Left kidney (tissue), 2 donors: Measurements from ENCODE around the gene TDRD7. TPM values are rescaled to one million over a fixed set of nuclear protein-coding genes. Genes with fewer than 3 reads are reported as not detected.
A peak's percentile ranks its signal among the peaks of the same experiment; 100 is the strongest.

Source experiments
- DNase-seq: peaks from one replicate; pipeline ENCODE4 v3.0.0-alpha.2; 2013
- polyA plus RNA-seq: library from polyadenylated mRNA; unstranded; fragments of 120-200 nt; gene quantifications from one replicate; pipeline ENCODE4 v1.2.1, GENCODE V29; 2013; ENCODE audit not compliant: insufficient read length

Gene TDRD7
- polyA plus RNA-seq, 1 donor, result 8.8 TPM

DNA sequence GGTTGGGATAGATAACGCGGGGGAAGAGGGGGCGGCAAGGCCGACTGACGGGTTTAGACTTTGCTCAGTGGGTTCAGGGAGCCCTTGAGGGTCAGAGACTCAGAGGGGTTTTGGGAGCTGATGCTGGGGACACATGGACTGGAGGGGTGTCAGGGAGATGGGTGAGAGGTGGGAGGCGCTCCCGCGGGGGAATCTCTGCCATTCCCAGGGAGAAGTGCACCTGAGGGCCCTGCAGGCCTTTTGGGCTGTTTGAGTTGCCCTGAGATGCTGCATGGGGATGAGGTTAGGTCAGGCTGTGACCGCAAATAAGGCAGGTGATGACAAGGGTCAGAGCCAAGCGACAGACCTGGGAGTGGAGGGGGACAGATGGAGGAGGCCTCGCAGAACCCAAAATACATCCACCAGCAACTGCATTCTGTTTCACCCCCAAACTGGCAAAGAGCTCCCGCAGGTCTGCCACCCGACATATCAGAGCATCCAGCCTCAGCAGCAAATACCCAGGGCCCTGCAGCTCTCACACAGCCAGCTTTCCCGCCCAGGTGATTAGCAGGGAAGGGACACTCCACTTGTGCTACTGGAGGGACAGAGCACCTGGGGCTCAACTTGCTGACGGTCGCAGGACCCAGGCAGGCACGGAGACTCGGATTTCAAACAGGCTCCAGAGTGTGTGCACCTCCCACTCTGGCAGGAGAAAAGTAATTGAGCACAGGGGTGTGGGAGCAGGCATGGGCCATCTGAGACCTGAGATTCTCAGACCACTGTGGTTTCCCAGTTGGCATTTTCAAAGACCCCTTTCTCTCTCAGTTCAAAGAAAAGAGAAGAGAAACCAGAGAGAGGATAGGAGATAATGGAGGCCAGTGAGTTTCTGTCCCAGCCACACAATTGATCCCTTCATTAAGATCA lies 116.0 kb downstream of the TDRD7 start:
- peak; percentile 34 for DNase-seq

DNA sequence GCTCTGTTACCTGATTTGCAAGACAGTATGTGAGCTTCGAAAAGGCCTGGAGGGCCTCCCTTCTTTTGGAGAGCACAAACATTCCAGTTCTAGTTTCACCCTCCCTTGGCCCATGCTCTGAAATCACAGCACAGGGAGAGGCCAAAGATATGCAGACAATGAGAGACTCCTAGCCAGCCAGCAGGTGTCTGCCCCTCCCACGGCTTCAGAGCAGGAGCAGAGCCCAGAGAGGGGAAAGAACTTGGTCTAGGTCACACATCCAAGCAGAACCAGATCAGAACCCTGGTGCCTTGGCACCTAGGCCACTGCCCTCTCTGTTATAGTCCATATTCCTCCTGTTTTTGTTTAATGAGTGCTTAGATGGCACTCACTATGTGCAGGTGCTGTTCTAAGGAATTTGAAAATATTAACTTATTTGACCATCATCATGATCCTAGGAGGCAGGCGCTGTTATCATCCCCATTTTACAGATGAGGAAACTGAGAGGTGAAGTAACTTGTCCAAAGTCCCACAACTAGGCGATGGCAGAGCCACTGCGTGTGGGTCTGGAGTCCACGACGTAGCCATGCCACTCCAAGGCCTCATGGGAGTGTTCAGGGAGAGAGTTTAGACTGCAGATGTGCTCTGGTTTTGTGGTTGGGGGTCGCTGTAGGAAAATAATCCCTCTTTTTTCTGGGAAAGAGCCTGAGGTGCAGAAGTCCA lies 116.8 kb downstream of the TDRD7 start:
- no peak for DNase-seq

DNA sequence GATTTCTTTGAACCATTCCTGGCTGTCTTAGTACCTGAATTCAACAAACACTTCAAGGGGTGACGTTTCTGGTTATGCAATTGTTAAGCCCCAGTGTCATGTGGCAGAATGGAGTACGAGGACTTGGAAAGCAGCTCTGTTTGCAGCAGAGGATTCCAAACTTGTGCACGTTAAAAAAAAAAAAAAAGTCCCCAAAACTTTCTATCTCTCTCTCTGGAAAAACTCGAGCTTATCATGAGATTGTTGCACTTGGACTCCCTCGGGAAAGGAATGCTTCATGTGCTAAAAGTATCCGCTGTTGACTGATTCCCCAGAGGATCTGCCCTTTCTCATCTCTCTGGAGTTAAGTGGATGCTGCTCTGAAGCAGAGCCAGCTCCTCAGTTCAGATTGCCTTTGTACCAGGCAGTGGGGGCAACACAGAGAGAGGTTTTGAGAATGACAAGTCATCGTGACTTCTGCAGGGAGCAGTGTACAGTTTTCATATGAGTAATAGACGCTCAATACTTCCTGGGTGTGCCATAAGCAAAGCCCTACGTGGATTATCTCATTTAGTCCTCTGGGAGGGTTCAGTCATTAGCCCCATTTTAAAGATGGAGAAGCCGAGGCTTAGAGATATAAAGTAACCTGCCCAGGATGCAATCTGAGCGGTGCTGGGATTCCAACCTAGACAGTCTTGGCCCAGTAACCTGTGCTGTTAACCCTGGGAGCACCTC lies 117.6 kb downstream of the TDRD7 start:
- DNase-seq, result no peak

DNA sequence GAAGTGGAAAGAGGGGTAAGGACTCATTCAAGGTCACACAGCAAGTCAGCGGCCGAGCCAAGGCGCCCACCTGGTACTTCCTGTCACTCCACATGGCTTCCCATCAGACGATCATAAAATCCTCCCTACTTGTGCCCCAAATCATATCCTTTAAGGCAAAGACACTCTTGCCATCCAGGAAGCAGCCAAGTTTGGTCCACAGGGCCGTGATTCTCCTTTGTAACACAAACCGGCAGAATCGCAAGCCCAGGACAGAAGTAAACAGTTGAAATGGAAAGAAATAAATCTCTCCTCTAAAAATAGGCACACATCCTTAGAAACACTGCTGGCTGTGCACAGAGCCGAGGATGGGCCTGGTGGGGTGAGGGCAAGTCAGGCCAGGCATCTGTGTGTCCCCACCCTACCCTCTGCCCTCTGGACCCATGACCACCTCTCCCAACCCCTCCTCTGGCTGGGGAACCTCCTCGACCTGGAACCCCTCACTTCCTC lies 120.0 kb downstream of the TDRD7 start:
- no peak for DNase-seq

DNA sequence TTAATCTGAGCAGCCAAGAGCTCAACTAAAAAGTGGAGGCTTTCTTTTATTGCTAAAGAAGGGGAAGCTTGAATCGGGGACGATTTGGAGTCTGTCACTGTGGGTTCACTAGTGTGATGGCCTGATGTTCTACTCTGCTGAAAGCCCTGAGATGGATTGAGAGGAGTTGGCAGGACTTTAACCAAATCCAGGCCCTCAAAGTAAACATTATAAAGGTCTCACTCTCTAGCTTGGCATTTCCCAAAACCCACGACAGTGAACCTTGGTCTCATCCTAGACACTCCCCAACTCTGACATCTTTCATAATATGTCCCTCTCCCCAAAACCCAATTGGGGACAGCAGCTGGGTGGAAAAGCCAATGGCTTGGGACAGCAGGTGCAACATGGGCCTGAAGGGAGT lies 122.3 kb downstream of the TDRD7 start:
- DNase-seq, result no peak

DNA sequence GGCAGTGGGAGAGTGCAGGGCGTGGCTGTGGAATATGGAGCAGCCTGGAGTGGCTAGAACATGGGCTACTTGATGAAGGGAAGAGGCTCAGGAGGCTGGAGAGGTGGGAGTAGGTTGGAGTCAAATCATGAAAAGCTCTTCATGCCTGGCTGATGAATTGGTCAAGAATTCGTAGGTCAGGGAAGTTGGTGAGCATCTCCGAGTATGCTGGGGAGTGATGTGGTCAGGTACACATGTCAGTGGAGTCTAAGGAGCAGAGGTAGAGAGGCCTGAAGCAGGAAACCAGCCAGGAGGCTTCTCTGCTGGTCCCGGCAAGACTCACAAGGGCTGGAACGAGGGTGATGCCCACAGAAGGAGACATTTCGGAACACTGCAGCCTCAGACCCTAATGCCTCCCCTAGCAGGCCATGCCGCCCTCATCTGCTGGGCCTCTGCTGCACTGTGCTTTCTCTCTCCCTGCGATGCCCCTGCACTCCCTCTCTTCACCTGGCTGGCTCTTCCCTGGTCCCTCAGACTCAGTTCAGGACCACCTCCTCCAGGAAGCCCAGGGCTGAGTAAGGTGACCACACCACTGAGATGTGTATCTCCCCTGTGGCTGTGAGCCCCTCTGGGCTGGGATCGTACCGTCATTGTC lies 123.2 kb downstream of the TDRD7 start:
- no peak for DNase-seq

DNA sequence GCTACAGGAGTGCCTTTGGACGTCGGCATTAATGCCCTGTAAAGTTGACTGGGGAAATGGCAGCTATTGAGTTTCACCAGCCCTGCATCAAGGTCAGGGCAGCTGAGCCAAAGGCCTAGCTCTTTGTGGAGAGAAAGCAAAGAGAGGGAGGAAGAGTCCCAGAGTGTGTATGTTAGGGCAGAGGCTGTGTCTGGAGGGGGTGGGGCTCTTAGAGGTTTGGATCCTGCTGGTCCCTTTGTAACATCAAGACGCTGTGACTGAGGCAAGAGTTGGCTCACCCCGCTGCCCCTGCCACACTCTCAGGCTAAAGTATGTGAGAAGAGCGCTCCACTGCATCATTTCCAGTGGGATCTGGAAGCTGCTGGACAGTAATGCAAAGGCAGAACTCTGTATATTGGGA lies 123.9 kb downstream of the TDRD7 start:
- no peak for DNase-seq

DNA sequence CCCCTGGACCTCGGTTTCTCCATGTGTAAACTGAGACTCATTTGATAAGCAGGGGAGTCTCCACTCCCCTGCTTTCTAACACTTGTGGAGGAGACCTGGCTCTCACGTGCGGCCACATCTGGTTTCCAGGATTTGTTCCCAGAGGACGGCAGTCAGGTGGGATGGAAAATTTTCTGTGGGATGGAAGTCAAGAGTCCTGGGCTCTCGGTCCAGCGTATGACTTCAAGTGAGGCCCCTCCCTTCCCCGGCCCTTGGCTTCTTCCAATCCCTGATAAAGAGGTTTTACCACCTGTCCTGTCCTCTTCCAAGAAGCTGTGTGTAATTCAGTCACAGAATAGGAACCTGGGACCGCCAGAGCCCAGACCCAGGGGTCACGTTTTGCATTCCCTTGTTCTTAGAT lies 124.6 kb downstream of the TDRD7 start:
- DNase-seq, result no peak

DNA sequence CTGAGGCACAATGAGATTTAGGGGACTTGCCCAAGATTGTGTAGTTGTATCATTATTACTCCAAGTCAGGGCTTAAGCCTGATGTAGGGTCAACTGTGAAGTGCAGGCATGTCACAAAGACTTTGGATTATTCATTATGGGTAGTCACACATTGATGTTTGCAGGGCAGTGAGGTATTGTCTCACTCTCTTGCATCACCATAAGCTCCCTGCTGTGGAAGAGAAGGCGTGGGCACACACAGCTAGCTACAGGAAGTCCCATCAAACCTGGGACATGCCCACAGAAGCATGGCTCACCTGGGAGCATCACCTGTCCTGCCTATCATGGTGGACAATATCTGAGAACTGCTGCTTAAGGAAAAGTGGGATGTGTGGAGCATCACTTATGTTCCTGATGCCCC lies 131.7 kb downstream of the TDRD7 start:
- DNase-seq, result no peak

DNA sequence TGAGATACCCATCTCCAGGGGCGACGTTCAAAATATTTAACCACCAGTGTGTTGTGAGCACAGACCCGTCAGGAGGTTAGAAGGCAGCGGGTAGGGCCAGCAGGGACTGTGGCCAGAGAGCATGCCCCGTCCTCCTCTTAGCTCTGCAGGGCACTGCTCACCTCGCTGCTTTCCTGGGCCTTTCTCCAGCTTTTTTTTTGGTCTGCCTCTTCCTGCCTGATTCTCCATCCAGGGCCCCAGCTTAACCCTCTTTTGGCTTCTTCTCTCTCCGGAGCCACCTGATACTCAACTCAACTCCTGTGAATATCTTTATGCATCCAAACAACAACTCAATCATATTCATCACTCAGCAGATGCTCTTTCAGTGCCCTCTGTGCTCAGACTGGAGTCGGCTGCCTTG lies 133.6 kb downstream of the TDRD7 start:
- DNase-seq, result no peak

Other genes starting within 250 kb of the TDRD7 start
- 30.0 TPM for gene CCDC180, start 104.4 kb upstream of the TDRD7 start, polyA plus RNA-seq
- gene TMOD1, start 89.6 kb downstream of the TDRD7 start, polyA plus RNA-seq, result 1.7 TPM
- 46.8 TPM for gene TSTD2, start 221.3 kb downstream of the TDRD7 start, polyA plus RNA-seq
- gene NCBP1, start 221.7 kb downstream of the TDRD7 start, polyA plus RNA-seq, result 61.0 TPM